Fibroblast of pulmonary artery (primary cell): ENCODE results near the gene GSTCD.
A peak's percentile ranks its signal among the peaks of the same experiment; 100 is the strongest.

Source experiments
- DNase-seq: peaks from one replicate; pipeline ENCODE4 v3.0.0-alpha.2; 2010; ENCODE audit warnings: low read depth
- H3K4me3 ChIP-seq: replicated peaks from 2 replicates; pipeline ENCODE4 v1.5.1; 2011; ENCODE audit warnings: low read depth, mild to moderate bottlenecking, control low read depth, low read length, moderate library complexity
- TF ChIP-seq, protein P1 (sequence below): IDR thresholded peaks from 2 replicates; pipeline ENCODE4 v1.5.1; 2011; ENCODE audit warnings: mild to moderate bottlenecking, control low read depth, low read length, inconsistent platforms; ENCODE audit errors: missing control alignments

The GSTCD gene

DNA sequence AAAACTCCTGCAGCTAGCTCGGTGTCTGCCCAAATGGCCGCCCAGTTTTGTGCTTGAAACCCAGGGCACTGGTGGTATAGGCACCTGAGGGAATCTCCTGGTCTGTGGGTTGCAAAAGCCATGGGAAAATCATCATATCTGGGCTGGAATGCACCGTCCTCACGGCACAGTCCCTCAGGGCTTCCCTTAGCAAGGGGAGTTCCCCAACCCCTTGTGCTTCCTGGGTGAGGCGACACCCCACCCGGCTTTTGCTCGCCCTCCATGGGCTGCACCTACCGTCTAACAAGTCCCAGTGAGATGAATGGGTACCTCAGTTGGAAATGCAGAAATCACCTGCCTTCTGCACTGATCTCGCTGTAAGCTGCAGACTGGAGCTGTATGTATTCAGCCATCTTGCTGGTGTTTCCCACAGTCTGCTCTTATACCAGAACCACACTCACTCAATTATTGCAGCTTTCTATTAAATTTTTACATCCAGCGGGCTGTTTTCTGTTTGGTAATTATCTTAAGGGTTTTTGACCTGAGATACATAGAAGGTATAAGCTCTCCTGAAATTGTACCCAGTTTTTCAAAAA lies 150.0 kb downstream of the GSTCD start:
- TF ChIP-seq, protein P1, sequence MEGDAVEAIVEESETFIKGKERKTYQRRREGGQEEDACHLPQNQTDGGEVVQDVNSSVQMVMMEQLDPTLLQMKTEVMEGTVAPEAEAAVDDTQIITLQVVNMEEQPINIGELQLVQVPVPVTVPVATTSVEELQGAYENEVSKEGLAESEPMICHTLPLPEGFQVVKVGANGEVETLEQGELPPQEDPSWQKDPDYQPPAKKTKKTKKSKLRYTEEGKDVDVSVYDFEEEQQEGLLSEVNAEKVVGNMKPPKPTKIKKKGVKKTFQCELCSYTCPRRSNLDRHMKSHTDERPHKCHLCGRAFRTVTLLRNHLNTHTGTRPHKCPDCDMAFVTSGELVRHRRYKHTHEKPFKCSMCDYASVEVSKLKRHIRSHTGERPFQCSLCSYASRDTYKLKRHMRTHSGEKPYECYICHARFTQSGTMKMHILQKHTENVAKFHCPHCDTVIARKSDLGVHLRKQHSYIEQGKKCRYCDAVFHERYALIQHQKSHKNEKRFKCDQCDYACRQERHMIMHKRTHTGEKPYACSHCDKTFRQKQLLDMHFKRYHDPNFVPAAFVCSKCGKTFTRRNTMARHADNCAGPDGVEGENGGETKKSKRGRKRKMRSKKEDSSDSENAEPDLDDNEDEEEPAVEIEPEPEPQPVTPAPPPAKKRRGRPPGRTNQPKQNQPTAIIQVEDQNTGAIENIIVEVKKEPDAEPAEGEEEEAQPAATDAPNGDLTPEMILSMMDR: no peak
- DNase-seq: no peak
- no peak overlapping the region for H3K4me3 ChIP-seq

DNA sequence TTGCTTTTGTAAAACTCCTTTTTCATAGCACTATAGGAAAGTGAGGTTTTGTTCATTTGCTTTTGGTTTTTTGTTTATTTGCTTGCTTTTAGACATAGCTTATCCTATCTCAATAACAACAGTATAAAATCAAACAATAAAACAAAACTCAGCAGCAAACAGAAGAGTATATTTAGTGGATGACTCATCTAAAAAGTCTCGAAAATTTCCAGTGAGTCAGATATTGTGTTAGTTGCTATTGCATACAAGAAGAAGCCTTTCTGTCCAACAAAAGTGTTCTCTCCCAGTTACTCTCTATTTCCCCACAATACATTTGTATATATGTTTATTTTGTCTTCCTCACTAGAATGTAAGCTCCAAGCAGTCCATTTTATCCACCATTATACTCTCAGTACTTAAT lies 150.6 kb downstream of the GSTCD start:
- no peak overlapping the region for H3K4me3 ChIP-seq
- peak; percentile 83 for DNase-seq

DNA sequence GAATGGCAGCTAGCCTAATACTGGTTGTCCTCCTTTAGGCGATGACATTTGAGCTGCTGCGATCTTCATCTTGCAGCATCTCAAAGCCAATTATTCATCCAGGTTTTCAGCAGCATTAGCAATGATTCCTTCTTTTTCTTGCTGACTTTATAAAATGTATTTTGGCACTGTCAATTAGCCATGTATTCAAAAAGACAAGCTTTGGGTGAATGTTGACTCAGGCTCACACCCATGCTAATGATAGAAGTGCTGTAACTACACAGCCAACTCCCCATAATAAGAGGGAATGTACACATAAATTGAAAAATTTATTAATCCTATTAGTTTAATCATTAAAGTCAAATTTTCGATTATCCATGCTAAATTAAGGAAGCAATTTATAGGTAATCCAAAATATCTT lies 162.4 kb downstream of the GSTCD start:
- TF ChIP-seq, protein P1: no peak
- H3K4me3 ChIP-seq: no peak overlapping the region
- no peak for DNase-seq

More for the DNA sequence above, 150.6 kb downstream of the GSTCD start:
- TF ChIP-seq, protein P1: no peak

DNA sequence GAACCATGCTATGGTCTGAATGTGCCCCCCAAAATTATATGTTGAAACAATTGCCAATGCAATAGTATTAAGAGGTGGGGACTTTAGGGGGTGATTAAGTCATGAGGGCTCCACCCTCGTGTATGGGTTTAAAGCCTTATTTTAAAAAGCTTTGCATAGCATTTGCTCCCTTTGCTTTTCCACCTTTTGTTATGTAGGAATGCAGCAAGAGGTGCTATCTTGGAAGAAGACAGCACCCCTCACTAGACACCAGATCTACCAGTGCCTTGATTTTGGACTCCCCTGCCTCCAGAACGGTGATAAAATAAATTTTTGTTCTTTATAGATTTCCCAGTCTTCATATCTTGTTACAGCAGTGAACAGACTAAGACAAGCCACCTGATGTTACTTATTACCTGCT lies 163.4 kb downstream of the GSTCD start:
- no peak for DNase-seq
- no peak overlapping the region for H3K4me3 ChIP-seq
- TF ChIP-seq, protein P1: no peak

DNA sequence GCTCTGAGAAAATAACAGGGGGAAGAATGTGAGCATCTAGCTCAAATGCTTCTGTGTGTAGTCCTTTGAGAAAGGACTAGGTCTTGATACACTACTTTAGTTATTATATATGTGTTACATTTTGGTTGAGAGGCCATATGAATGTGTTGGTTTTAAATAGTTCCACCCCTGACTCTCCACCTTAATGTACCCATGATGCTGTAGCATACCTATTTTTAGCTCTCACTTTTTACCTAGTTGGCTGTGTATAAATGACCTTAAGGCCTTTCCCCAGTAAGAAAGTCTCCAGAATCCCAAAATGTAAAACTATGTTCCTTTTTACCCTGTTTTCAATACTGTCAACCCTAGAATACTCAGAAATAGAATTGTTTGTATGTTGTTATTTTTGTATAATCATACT lies 166.6 kb downstream of the GSTCD start:
- no peak overlapping the region for H3K4me3 ChIP-seq
- DNase-seq: no peak
- TF ChIP-seq, protein P1: no peak

DNA sequence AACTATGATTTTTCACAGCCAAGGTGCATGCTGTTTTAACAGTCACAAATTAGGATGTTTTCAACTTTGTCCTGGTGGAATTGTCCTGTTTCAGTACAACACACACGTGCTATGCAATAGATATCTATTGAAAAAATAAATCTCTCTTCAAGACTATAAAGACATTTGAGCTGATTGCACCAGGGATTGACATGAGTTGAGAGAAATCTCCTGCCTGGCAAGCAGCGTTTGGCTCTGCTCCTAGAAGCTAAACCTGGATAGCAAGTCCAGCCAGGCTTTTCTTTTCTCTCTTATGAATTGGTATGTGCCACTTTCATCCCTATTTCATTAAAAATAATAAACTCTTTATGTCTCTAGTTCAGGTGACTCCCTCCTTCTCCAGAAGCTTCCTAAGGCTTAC lies 170.1 kb downstream of the GSTCD start:
- no peak overlapping the region for H3K4me3 ChIP-seq
- TF ChIP-seq, protein P1: no peak
- DNase-seq: no peak

DNA sequence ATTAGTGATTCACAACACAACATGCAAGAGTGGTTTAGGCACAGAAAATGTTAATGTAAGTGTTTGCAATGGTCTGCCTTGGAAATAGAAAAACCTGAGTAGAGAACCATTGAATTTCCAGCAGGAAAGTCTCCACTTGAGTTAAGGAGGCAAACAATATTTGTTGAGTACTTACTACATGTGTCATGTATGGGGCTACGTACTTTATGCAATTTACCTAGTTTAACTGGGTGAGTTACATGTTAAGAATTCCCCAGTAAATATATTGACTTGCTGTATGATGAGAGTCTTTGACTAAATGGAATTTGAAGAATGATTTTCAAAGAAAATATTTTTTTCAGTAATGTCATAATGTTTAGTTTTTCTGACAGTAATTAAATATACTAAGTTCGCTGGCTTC lies 178.9 kb downstream of the GSTCD start:
- H3K4me3 ChIP-seq: no peak overlapping the region
- TF ChIP-seq, protein P1: no peak
- DNase-seq: no peak
